OCI-LY1 (cell line): Measurements from ENCODE around the gene PMCH.

Experiments used
- H2AFZ ChIP-seq: fragments of 200-600 bp; sonication (generic), shearing (Covaris generic); 2 replicates; pipeline ENCODE4 v1.6.0; 2014; ENCODE audit warnings: antibody characterized with exemption, mild to moderate bottlenecking, low read length
- H3F3A ChIP-seq: fragments of 200-600 bp; sonication (generic), shearing (Covaris generic); 2 replicates; pipeline ENCODE4 v1.6.0; 2014; ENCODE audit warnings: mild to moderate bottlenecking, antibody characterized with exemption, low read length, moderate library complexity; ENCODE audit not compliant: insufficient read depth
- H3K27ac ChIP-seq: fragments of 200-600 bp; sonication (generic); 2 replicates; pipeline ENCODE4 v1.5.1; 2014; ENCODE audit warnings: low read length, mixed run types, mild to moderate bottlenecking, low read depth; ENCODE audit not compliant: poor library complexity, severe bottlenecking
- H3K27me3 ChIP-seq: fragments of 200-600 bp; sonication (generic); 2 replicates; pipeline ENCODE4 v1.6.0; 2014; ENCODE audit warnings: antibody characterized with exemption, mild to moderate bottlenecking, low read length, moderate library complexity; ENCODE audit not compliant: insufficient read depth
- H3K36me3 ChIP-seq: fragments of 200-600 bp; sonication (generic); 2 replicates; pipeline ENCODE4 v1.6.1; 2014; ENCODE audit warnings: mild to moderate bottlenecking, antibody characterized with exemption, low read length, moderate library complexity, mixed read lengths; ENCODE audit not compliant: insufficient read depth
- H3K4me1 ChIP-seq: fragments of 200-600 bp; sonication (generic); 2 replicates; pipeline ENCODE4 v1.5.1; 2014; ENCODE audit warnings: mild to moderate bottlenecking, low read length, moderate library complexity; ENCODE audit not compliant: insufficient read depth, severe bottlenecking
- H3K4me2 ChIP-seq: fragments of 200-600 bp; sonication (generic), shearing (Covaris generic); 2 replicates; pipeline ENCODE4 v1.6.1; 2014; ENCODE audit warnings: low read length
- H3K4me3 ChIP-seq: fragments of 200-600 bp; sonication (generic); 2 replicates; pipeline ENCODE4 v1.5.1; 2014; ENCODE audit warnings: low read length, low read depth, mild to moderate bottlenecking, mixed read lengths; ENCODE audit not compliant: poor library complexity, severe bottlenecking
- H3K79me2 ChIP-seq: fragments of 200-600 bp; shearing (Covaris generic); 2 replicates; pipeline ENCODE4 v1.6.1; 2016; ENCODE audit warnings: mixed run types, low read length, mixed read lengths; ENCODE audit not compliant: insufficient read depth
- H3K9ac ChIP-seq: fragments of 200-600 bp; sonication (generic), shearing (Covaris generic); 2 replicates; pipeline ENCODE4 v1.6.1; 2014; ENCODE audit warnings: mild to moderate bottlenecking, low read length, mixed read lengths
- H3K9me2 ChIP-seq: fragments of 200-600 bp; sonication (generic), shearing (Covaris generic); 2 replicates; pipeline ENCODE4 v1.6.1; 2014; ENCODE audit warnings: low read depth, mild to moderate bottlenecking, low read length, mixed read lengths
- H3K9me3 ChIP-seq: fragments of 200-600 bp; shearing (Covaris generic); 2 replicates; pipeline ENCODE4 v1.6.1; 2014; ENCODE audit warnings: low read length, mixed read lengths
- H4K20me1 ChIP-seq: fragments of 200-600 bp; sonication (generic), shearing (Covaris generic); 2 replicates; pipeline ENCODE4 v1.6.0; 2016; ENCODE audit warnings: mild to moderate bottlenecking, low read length; ENCODE audit not compliant: insufficient read depth
- EZH2 ChIP-seq: fragments of 200-600 bp; sonication (generic), shearing (Covaris generic); IDR thresholded peaks from 2 replicates; pipeline ENCODE4 v1.8.0; 2017; ENCODE audit warnings: borderline replicate concordance, mixed run types, mild to moderate bottlenecking, antibody characterized with exemption, low read length, moderate library complexity, mixed read lengths
- TF ChIP-seq, protein P1 (sequence below): fragments of 200-600 bp; sonication (generic), shearing (Covaris generic); IDR thresholded peaks from 2 replicates; pipeline ENCODE4 v1.5.1; 2017; ENCODE audit warnings: mild to moderate bottlenecking, antibody characterized with exemption, low read length, moderate library complexity, mixed read lengths

Gene PMCH

DNA sequence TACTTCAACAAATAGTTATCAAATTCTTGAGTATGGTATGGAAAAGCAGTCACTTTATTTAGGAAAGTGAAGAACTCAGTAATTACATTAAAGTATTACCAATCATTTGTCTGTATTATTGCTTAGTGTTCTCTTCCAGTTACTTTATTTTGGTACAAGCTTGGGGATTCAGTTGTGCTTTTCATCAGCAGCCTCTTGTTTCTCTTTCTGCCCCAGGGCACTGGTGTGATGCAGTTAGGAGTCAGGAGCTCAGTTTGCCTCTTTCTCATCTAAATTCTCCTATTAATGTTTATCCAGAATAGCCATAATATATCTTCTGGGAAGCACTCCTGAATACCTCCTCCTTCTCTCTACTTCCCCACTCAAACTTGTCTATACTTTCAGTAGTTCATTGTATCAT is 25.7 kb downstream of the PMCH start:
- Histone ChIP-seq H3F3A (no peaks in the 10 kb centered on the region), H3K36me3 (peaks cover 6% of the 10 kb centered on the region; the same call in 1 of the 2 replicates), H3K9ac (no peak overlapping the region), H2AFZ (no peak overlapping the region), H3K27ac (no peak overlapping the region), H3K4me2 (no peak overlapping the region), H3K79me2 (no peaks in the 10 kb centered on the region), H3K4me3 (no peak overlapping the region), H4K20me1 (no peaks in the 10 kb centered on the region), H3K4me1 (no peaks in the 10 kb centered on the region), H3K9me3 (no peaks in the 10 kb centered on the region), H3K27me3 (no peaks in the 10 kb centered on the region), H3K9me2 (no peaks in the 10 kb centered on the region)
- no peak for TF ChIP-seq EZH2
- TF ChIP-seq, protein P1, sequence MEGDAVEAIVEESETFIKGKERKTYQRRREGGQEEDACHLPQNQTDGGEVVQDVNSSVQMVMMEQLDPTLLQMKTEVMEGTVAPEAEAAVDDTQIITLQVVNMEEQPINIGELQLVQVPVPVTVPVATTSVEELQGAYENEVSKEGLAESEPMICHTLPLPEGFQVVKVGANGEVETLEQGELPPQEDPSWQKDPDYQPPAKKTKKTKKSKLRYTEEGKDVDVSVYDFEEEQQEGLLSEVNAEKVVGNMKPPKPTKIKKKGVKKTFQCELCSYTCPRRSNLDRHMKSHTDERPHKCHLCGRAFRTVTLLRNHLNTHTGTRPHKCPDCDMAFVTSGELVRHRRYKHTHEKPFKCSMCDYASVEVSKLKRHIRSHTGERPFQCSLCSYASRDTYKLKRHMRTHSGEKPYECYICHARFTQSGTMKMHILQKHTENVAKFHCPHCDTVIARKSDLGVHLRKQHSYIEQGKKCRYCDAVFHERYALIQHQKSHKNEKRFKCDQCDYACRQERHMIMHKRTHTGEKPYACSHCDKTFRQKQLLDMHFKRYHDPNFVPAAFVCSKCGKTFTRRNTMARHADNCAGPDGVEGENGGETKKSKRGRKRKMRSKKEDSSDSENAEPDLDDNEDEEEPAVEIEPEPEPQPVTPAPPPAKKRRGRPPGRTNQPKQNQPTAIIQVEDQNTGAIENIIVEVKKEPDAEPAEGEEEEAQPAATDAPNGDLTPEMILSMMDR, result no peak

DNA sequence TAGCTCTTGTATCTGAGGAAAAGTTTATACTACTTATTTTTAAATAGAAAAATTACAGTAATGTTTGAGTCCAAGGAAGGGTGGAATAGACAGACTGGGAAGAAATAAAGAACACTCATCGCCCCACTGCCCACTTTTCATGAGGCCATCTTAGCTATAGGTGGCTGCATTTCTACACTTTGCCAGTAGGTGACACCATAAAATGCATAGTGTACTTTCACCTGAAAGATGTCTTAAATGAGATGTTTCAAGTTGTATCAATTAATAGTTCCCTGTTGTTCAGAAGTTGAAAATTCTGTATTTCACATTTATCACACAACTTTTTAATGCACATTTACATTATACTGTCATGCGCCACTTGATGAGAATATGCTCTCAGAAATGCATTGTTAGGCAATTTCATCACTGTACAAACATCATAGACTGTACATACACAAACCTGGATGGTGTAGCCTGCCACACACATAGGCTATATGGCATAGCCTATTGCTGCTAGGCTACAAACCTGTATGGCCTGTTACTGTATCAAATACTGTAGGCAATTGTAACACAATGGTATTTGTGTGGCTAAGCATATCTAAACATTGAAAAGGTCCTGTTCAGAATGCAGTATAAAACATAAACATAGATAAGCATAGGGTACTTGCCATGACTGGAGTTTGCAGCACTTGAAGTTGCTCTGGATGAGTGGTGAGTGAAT is 27.6 kb downstream of the PMCH start:
- H3K27ac ChIP-seq, result no peak overlapping the region
- no peaks in the 10 kb centered on the region for H3K79me2 ChIP-seq
- no peak for TF ChIP-seq EZH2
- TF ChIP-seq, protein P1, result peak; percentile 77
- H3K4me3 ChIP-seq, result no peak overlapping the region
- H3K9me2 ChIP-seq, result no peaks in the 10 kb centered on the region
- no peaks in the 10 kb centered on the region for H3K4me1 ChIP-seq
- H3K9me3 ChIP-seq, result no peaks in the 10 kb centered on the region
- no peaks in the 10 kb centered on the region for H4K20me1 ChIP-seq
- H2AFZ ChIP-seq, result no peak overlapping the region
- H3F3A ChIP-seq, result no peaks in the 10 kb centered on the region
- peaks cover 6% of the 10 kb centered on the region; the same call in 1 of the 2 replicates for H3K36me3 ChIP-seq
- no peak overlapping the region for H3K4me2 ChIP-seq
- no peak overlapping the region for H3K9ac ChIP-seq
- H3K27me3 ChIP-seq, result no peaks in the 10 kb centered on the region

GRCh38 chr12:102167821-102168604 is 29.6 kb downstream of the PMCH start:
- Histone ChIP-seq H3K36me3 (peaks cover 9% of the 10 kb centered on the region; the same call in 1 of the 2 replicates), H4K20me1 (no peaks in the 10 kb centered on the region), H3K4me2 (no peak overlapping the region), H3K4me3 (no peak overlapping the region), H3F3A (no peaks in the 10 kb centered on the region), H3K9me3 (no peaks in the 10 kb centered on the region), H3K79me2 (no peaks in the 10 kb centered on the region), H2AFZ (no peak overlapping the region), H3K4me1 (no peaks in the 10 kb centered on the region), H3K27me3 (no peaks in the 10 kb centered on the region), H3K9me2 (no peaks in the 10 kb centered on the region), H3K9ac (no peak overlapping the region), H3K27ac (no peak overlapping the region)
- TF ChIP-seq, protein P1, result no peak
- no peak for TF ChIP-seq EZH2
